ENCODE measurements around the gene PDGFRA. TPM values are rescaled to one million over a fixed set of nuclear protein-coding genes. Genes with fewer than 3 reads are reported as not detected.
A peak's percentile ranks its signal among the peaks of the same experiment; 100 is the strongest.

The PDGFRA gene
- total RNA-seq, 8 experiments from 2014 or later = 0.11 to 37.4 (median 2.9) TPM

DNA sequence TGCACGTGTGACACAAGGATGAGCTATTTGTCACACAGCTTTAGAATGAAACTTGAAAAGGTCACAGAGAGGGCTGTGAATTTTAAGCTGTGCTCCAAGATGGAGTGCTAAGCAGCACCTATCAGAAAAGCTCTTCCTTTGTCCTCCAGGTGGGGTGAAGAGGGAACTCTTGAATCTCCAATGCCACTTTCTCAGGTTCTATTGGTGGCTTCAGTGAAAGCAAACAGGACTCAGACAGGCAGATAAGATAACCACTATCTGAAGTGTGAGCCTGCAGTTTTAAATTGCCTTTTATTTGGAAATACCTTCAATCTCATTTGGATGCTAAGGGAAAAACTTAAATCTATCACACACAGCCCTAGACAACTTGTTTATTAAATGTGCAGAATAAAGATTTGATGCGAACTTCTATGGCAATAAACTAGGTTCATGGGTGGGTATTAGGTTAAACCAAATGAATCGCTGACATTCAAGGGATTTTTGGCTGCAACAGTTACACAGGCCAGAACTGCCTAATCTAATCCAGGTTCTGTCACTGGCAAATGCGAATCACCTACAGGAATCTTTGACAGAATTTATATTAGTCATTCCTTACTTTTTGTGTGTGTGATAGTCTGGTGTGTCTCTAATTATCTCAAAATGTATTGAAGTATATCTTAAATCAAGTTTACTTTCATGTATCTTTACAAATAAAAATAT is 13.6 kb upstream of the PDGFRA start:
- WGBS, 10 experiments = 0 to 100% (median 74%) methylated on average over 1 to 4 of the region's 4 CpGs
- H3K27ac ChIP-seq = no peak overlapping the region
- no peaks in the 10 kb centered on the region for H3K4me1 ChIP-seq (replicated peaks in 1 of 2)
- no peak overlapping the region for H3K4me3 ChIP-seq
- in situ Hi-C loops (cut with MboI; ENCODE audit: low pct_unique_long_range_greater_than_20kb in 2 of 9, low sequenced_read_pairs in 9 of 9, unreplicated experiment in 9 of 9) = loop anchor here (10.0 to 25.0 kb wide), 6 partner anchors 128 to 1203 kb away; no protein-coding TSS in a partner anchor
- ATAC-seq (replicated peaks in 6 of 8) = no peak

DNA sequence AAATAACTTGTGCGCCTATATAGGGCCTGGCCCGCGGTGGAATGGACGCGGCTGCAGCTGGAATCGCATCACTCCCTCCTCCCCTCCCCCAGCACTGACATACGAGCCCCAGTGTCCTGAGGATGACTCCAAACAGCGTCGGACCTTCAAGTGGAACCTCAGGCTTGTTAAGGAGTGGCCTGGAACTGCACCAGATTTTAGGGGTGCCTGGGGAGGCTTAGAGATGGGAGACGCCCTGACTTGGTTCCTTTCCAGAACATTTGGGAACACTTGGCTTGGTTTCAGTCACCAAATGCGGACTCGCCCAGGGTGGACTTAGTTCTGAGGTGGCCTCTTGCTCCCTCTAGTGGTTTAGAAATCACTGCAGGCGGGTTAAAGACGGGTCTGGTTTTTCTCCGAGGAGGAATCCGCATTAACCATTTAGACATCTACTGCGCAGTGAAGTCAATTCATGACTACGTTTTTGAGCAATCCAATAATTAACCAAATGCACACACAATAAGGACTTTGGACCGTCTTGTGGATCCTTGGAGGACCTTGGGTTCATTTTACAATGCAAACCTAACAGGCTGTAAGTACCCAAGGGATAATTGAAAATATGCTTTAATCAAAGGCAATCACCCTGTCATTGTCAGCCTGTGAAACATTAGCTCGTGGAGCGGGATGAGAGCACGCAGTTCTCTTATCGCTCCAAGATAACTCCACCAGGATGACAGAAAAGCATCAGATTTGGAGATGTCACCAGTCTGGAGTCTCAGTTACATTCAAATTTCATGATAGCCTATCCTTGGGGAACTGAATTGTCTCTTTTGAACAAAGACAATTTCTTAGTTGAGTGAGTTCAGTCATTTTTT is 11.2 kb upstream of the PDGFRA start:
- 0 to 20% (median 6%) methylated on average over 1 to 11 of the region's 23 CpGs; no CpG with 5 or more reads in 1 of the 10 experiments for WGBS, 10 experiments
- peak overlapping the region; percentile 15 to 46 (median 27) for H3K4me3 ChIP-seq
- H3K4me1 ChIP-seq (replicated peaks in 1 of 2) = no peaks in the 10 kb centered on the region
- H3K27ac ChIP-seq = no peak overlapping the region
- in situ Hi-C loops (cut with MboI; ENCODE audit: low pct_unique_long_range_greater_than_20kb in 2 of 9, low sequenced_read_pairs in 9 of 9, unreplicated experiment in 9 of 9) = loop anchor here (10.0 to 25.0 kb wide), 6 partner anchors 131 to 1206 kb away; no protein-coding TSS in a partner anchor
- ATAC-seq (replicated peaks in 6 of 8) = peak; percentile 59 to 99 (median 98)

DNA sequence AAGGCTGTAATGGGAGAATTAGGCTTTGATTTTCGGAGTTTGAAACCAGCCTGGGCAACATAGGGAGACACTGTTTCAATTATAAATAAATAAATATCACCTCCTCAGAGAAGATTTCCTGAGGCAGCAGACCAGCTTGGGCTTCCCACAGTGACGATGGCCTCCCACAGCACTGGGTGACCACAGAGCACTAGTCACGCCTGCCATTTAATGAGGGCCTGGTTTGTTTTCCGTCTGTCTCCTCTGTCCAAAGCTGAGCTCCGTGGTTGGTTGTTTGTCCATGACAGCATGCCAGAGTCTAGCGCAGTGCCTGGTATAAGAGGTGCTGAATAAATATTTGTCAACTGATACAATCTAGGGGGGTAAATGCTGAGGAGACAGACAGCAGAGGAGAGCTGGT is 10.4 kb upstream of the PDGFRA start:
- no peaks in the 10 kb centered on the region for H3K4me1 ChIP-seq (replicated peaks in 1 of 2)
- in situ Hi-C loops (cut with MboI; ENCODE audit: low pct_unique_long_range_greater_than_20kb in 2 of 9, low sequenced_read_pairs in 9 of 9, unreplicated experiment in 9 of 9) = loop anchor here (10.0 to 25.0 kb wide), 6 partner anchors 131 to 1206 kb away; no protein-coding TSS in a partner anchor
- no peak for ATAC-seq (replicated peaks in 6 of 8)
- no peak overlapping the region for H3K27ac ChIP-seq
- WGBS, 10 experiments = 83 to 100% (median 100%) methylated on average over 1 to 5 of the region's 6 CpGs; no CpG with 5 or more reads in 2 of the 10 experiments
- H3K4me3 ChIP-seq = no peak overlapping the region

DNA sequence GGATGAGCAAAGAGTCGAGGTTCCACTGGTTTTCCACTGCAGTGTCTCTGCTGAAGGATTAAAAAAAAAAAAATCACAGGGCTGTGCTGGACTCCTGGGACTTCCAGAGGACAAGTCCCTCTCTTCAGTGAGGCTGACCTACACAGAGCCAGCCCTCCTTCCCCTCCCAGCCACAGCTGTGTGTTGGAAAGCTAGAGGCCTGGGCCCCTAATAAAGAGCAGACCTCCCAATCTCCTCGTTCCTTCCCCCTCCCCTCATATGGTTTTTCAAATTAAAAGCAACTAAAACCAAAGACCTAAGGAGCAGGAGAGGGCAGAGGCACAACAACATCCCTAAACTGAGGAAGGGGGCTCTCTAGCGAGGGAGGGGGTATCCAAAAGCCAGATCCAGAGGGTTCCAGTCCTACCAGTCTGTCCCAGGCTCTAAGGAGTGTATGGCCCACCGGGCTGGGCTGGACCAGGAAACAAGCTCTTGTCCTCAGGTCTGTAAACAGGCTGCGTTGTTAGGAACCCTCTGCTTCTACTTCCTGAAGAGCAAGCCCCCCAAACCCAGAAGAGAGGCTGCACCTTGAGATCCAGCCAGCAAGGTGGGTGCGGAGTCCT is 4.0 kb upstream of the PDGFRA start:
- ATAC-seq (replicated peaks in 6 of 8) = no peak
- in situ Hi-C loops (cut with MboI; ENCODE audit: low pct_unique_long_range_greater_than_20kb in 2 of 9, low sequenced_read_pairs in 9 of 9, unreplicated experiment in 9 of 9) = loop anchor here (5.0 to 25.0 kb wide), 11 partner anchors 138 to 1988 kb away; no protein-coding TSS in a partner anchor
- no peak overlapping the region for H3K27ac ChIP-seq
- 13 to 30% (median 15%) methylated on average over 1 to 5 of the region's 6 CpGs; no CpG with 5 or more reads in 4 of the 10 experiments for WGBS, 10 experiments
- H3K4me3 ChIP-seq = no peak overlapping the region
- H3K4me1 ChIP-seq (replicated peaks in 1 of 2) = peaks cover 5 to 15% of the 10 kb centered on the region in 2 donors

DNA sequence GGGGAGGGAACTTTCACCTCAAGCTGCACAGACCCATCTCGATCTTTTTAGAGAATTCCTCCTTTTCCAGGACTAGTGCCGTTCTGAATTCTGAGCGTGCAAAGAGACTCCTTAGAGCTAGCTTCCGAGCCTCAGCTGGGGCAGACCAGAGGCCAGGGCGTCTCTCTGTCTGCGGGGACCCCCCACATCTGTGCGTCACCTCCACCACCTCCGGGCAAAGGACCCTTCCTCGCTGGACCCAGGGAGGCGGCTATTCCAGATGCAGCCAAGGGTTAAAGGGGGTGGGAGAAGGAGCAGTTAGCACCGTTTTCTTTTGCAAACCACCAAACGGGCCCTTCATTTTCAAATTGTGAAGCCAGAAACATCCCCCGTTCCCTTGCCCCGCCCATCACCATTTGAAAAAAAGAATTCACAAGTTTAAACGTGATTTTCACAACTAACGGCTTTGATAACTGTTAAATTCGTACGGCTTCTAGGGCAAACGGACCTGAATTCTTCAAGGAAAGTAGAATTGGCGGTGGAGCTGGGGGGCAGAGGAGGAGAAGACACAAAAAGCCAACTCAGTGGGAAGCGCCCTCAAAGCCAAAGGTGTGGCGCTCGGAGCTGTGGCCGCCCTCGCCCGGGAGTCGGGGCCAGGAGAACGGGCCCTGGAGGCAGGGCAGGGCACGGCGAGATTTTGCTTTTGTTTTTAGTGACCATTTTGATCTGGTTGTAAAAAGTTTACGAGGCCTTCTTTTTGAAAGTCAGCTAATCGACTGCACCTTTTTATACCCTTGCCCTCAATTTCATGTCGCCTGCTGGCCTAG is 3.3 kb upstream of the PDGFRA start:
- no peak overlapping the region for H3K4me3 ChIP-seq
- in situ Hi-C loops (cut with MboI; ENCODE audit: low pct_unique_long_range_greater_than_20kb in 2 of 9, low sequenced_read_pairs in 9 of 9, unreplicated experiment in 9 of 9) = loop anchor here in 6 of 9 experiments (5.0 to 25.0 kb wide), 7 partner anchors 301 to 1988 kb away; no protein-coding TSS in a partner anchor
- H3K4me1 ChIP-seq (replicated peaks in 1 of 2) = peaks cover 5 to 15% of the 10 kb centered on the region in 2 donors
- peak in 1 of 8 experiments; percentile 3 for ATAC-seq (replicated peaks in 6 of 8)
- 5 to 54% (median 24%) methylated on average over 4 to 22 of the region's 33 CpGs; no CpG with 5 or more reads in 1 of the 10 experiments for WGBS, 10 experiments
- no peak overlapping the region for H3K27ac ChIP-seq

DNA sequence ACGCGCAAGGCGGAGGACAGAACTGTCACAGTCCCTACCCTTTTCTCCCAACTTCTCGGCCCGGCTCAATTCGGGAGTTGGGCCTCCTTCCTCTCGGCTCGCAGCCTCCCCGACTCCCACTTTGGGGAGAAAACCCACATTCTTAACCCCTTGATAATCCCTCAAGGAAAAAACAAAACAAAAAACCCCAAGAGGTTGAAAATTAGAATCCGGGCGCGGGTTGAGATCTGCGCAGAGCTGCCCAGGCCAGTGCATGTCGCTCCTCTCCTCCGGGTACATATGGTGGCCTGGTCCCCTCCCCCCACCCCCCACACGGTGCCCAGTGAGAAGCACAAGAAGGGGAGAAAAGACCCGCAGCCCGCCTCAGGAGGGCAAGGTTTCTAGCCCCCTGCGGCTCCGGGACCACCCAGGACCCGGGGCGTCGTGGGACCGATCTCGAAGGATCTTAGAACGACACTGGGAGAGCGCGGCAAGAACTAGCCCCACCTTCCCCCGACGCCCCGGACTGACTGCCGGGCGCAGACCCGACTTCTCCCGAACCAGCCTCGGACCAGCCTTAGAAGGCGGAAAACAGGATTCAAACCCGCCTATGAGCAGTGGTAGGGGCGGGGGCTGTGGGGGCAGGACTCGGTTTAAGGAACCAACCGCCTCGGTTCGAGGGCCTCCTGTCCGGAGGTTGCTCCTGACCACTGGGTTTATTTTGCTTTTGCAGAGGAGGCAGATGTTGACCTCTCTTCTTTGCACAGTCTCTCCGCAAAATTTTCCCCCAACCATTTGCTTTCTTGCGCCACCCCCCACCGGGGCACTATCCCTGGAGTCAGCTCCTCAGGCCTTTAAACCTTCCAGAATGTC is 2.5 kb upstream of the PDGFRA start:
- peak in 2 of 8 experiments; percentile 3 to 15 for ATAC-seq (replicated peaks in 6 of 8)
- H3K4me1 ChIP-seq (replicated peaks in 1 of 2) = peaks cover 5 to 15% of the 10 kb centered on the region in 2 donors
- WGBS, 10 experiments = 0 to 48% (median 16%) methylated on average over 1 to 30 of the region's 47 CpGs; no CpG with 5 or more reads in 3 of the 10 experiments
- peak overlapping the region in 4 of 5 donors; percentile 26 to 45 (median 38) for H3K4me3 ChIP-seq
- H3K27ac ChIP-seq = no peak overlapping the region
- in situ Hi-C loops (cut with MboI; ENCODE audit: low pct_unique_long_range_greater_than_20kb in 2 of 9, low sequenced_read_pairs in 9 of 9, unreplicated experiment in 9 of 9) = loop anchor here in 6 of 9 experiments (5.0 to 25.0 kb wide), 7 partner anchors 302 to 1989 kb away; no protein-coding TSS in a partner anchor

DNA sequence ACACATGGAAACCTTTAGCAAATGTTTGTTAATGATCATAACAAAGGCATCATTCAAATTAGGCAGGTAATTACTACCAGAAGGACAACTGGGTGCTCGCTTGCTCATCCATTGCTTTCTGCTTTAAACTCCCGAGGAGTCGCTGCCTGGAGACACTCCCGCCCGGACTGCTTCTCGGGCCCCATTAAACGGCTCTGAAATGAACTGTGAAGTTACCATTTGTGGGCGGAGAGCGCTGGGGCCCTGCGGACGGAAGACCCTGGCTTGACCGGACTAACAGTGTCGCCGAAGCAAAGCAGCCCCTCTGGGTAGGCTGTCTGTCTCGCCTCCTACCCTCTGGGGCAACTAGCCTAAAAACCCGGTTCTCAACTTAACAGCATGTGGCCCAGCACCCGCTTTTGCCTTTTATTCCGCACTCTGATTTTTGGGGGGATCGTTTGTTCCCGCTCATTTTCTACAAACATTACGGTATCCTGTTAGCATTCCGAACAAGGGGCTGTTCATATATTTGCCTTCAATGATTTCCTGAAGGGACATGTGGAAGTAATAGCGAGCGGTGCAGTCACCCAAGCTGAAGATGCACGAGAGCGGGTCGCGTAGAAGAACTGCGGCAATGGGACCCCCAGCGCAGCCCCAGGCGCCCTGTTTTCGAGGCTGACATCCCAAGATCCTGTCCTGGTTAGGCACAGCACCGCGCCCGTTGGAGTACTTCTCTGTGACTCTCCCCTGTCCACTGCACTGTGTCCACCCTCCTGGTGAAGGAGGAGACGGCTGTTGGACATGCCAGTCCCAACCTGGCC is 1.6 kb upstream of the PDGFRA start:
- Histone ChIP-seq H3K27ac (no peak overlapping the region), H3K4me1 (replicated peaks in 1 of 2) (peaks cover 5 to 15% of the 10 kb centered on the region in 2 donors), H3K4me3 (peak overlapping the region; percentile 25 to 45 (median 34))
- 0 to 6% (median 0%) methylated on average over 1 to 19 of the region's 36 CpGs; no CpG with 5 or more reads in 2 of the 10 experiments for WGBS, 10 experiments
- peak; percentile 28 to 86 (median 78) for ATAC-seq (replicated peaks in 6 of 8)
- in situ Hi-C loops (cut with MboI; ENCODE audit: low pct_unique_long_range_greater_than_20kb in 2 of 9, low sequenced_read_pairs in 9 of 9, unreplicated experiment in 9 of 9) = loop anchor here in 6 of 9 experiments (5.0 to 25.0 kb wide), 7 partner anchors 303 to 1990 kb away; no protein-coding TSS in a partner anchor

DNA sequence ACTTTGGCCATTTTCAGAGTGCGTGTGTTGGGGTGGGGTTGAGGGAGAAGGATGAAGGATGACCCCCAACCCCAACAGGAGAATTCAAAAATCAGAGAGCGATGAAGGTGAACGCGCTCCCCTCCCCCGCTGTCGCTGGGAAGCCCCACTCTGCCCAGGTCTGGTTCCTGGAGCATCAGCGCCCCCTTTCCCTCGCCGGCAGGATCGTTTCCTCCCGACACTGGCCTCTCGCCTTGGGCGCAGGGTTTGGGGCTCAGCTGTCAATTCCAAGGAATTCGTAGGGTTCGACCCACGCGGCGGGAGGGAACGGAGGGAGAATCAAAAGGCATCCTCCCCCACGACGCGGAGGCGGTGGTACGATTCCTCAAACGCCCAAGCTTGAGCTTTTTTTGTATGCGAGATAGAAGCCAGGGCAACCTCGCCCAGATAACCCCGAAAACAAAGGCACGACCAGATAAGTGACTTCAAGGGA is 1.0 kb upstream of the PDGFRA start:
- Histone ChIP-seq H3K4me3 (peak overlapping the region; percentile 25 to 45 (median 34)), H3K27ac (no peak overlapping the region), H3K4me1 (replicated peaks in 1 of 2) (peaks cover 5 to 15% of the 10 kb centered on the region in 2 donors)
- WGBS, 10 experiments = 0 to 6% (median 0%) methylated on average over 2 to 14 of the region's 29 CpGs; no CpG with 5 or more reads in 5 of the 10 experiments
- in situ Hi-C loops (cut with MboI; ENCODE audit: low pct_unique_long_range_greater_than_20kb in 2 of 9, low sequenced_read_pairs in 9 of 9, unreplicated experiment in 9 of 9) = loop anchor here in 6 of 9 experiments (5.0 to 25.0 kb wide), 7 partner anchors 303 to 1991 kb away; no protein-coding TSS in a partner anchor
- peak; percentile 37 to 84 (median 81) for ATAC-seq (replicated peaks in 6 of 8)

DNA sequence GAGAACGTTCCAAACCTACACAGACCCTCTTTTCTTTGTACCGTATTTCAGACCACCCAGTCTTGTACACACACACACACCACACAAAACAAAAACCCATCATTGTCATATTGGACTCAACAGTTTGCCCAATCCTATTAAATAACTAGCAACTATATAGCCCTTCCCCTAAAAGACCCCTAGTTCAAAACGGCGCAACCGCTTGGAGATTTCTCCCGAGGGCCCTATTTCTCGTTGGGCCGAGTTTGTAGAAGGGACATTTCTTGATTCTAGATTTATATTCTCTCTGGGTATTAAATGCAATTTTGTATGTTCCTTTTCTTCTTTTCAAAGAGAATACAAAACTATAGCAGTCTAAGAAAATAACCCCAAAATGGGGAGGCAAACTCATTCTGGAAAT is 547 bp upstream of the PDGFRA start:
- WGBS, 10 experiments = 0 to 8% (median 7%) methylated on average over 2 to 6 of the region's 8 CpGs; no CpG with 5 or more reads in 5 of the 10 experiments
- in situ Hi-C loops (cut with MboI; ENCODE audit: low pct_unique_long_range_greater_than_20kb in 2 of 9, low sequenced_read_pairs in 9 of 9, unreplicated experiment in 9 of 9) = loop anchor here in 6 of 9 experiments (5.0 to 25.0 kb wide), 7 partner anchors 304 to 1991 kb away; no protein-coding TSS in a partner anchor
- peaks cover 5 to 15% of the 10 kb centered on the region in 2 donors for H3K4me1 ChIP-seq (replicated peaks in 1 of 2)
- ATAC-seq (replicated peaks in 6 of 8) = no peak
- no peak overlapping the region for H3K4me3 ChIP-seq
- no peak overlapping the region for H3K27ac ChIP-seq
